Thoracic aorta (tissue), 2 donors: ENCODE data around the gene CD302. TPM values are rescaled to one million over a fixed set of nuclear protein-coding genes. Genes with fewer than 3 reads are reported as not detected.

ENCODE experiments used
- ATAC-seq: fragments of 150-250 bp; one replicate; pipeline ENCODE4 v1.8.0; 2017; ENCODE audit warnings: low read depth; ENCODE audit not compliant: insufficient number of reproducible peaks, low FRiP score
- DNase-seq: peaks from one replicate; pipeline ENCODE4 v3.0.0-alpha.2; 2020; ENCODE audit warnings: low spot score
- H3K27ac ChIP-seq, 2 donors: fragments of 200-600 bp; sonication (generic); 1 replicate in 1 of 2; 2 replicates in 1 of 2; pipeline ENCODE4 v1.5.1; 2016; ENCODE audit warnings: mild to moderate bottlenecking in 2 of 2, moderate library complexity in 2 of 2
- H3K27me3 ChIP-seq: fragments of 200-600 bp; sonication (generic); replicated peaks from 2 replicates; pipeline ENCODE4 v1.6.0; 2016; ENCODE audit warnings: mild to moderate bottlenecking; ENCODE audit not compliant: insufficient read depth
- H3K36me3 ChIP-seq: fragments of 200-600 bp; sonication (generic); one replicate; pipeline ENCODE4 v1.5.1; 2016
- H3K4me1 ChIP-seq, 2 donors: fragments of 200-600 bp; sonication (generic); 1 replicate in 1 of 2; 2 replicates in 1 of 2; pipeline versions ENCODE4 v1.5.1 to v1.6.0; 2016; ENCODE audit warnings: low read depth in 2 of 2, mild to moderate bottlenecking in 1 of 2; ENCODE audit not compliant: control insufficient read depth in 1 of 2
- H3K4me3 ChIP-seq: fragments of 200-600 bp; sonication (generic); 2 replicates; pipeline ENCODE4 v1.5.1; 2016; ENCODE audit warnings: mild to moderate bottlenecking
- H3K9me3 ChIP-seq: fragments of 200-600 bp; sonication (generic); 2 replicates; pipeline ENCODE4 v1.5.1; 2016
- total RNA-seq, 2 donors: library from RNA; depleted of rRNA; stranded (reverse); fragments of >200 nt; gene quantifications; one replicate each; pipeline versions ENCODE4 v1.1.0 to v1.2.3, GENCODE V29; 2016
- TF ChIP-seq, protein P1 (sequence below): fragments of 200-600 bp; sonication (generic); IDR thresholded peaks from one replicate; pipeline ENCODE4 v1.5.1; 2019; ENCODE audit warnings: antibody characterized with exemption

CD302 gene
- total RNA-seq, 2 donors from 2014 or later = 110 to 115 TPM

DNA sequence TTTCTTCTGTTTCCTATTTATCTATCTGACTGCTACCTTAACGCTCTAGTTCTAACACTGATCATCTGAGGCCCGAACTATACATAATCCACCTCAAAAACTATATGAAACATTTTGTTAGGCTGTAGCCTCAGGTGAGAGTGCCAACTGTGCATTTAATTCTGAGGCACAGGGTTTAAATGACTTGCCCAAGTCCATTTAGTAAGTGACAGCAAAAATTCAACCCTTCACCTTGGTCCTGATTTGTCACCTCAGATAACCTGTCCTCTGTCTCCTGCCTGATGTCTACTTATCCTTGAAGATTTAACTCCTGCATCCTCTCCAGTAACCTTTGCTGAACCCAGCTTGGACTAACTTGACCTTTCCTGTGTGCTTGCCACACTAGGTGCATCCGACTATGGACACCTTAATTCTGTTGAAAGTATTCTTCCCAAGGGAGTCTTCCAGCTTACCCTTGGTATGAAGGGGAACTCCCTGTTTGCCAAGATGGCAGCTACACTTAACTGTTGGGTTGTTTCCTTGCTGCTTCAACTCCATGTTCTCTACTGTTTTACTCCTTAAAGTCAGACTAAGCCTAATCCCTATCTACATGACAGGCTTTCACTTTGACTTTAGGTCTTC is 23.5 kb downstream of the CD302 start:
- no peaks in the 10 kb centered on the region for H3K36me3 ChIP-seq
- TF ChIP-seq, protein P1, sequence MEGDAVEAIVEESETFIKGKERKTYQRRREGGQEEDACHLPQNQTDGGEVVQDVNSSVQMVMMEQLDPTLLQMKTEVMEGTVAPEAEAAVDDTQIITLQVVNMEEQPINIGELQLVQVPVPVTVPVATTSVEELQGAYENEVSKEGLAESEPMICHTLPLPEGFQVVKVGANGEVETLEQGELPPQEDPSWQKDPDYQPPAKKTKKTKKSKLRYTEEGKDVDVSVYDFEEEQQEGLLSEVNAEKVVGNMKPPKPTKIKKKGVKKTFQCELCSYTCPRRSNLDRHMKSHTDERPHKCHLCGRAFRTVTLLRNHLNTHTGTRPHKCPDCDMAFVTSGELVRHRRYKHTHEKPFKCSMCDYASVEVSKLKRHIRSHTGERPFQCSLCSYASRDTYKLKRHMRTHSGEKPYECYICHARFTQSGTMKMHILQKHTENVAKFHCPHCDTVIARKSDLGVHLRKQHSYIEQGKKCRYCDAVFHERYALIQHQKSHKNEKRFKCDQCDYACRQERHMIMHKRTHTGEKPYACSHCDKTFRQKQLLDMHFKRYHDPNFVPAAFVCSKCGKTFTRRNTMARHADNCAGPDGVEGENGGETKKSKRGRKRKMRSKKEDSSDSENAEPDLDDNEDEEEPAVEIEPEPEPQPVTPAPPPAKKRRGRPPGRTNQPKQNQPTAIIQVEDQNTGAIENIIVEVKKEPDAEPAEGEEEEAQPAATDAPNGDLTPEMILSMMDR = no peak
- no peak for DNase-seq
- no peaks in the 10 kb centered on the region for H3K27me3 ChIP-seq
- H3K4me1 ChIP-seq = no peaks in the 10 kb centered on the region
- no peaks in the 10 kb centered on the region for H3K9me3 ChIP-seq
- H3K27ac ChIP-seq = no peak overlapping the region
- no peak for ATAC-seq
- H3K4me3 ChIP-seq = no peak overlapping the region

DNA sequence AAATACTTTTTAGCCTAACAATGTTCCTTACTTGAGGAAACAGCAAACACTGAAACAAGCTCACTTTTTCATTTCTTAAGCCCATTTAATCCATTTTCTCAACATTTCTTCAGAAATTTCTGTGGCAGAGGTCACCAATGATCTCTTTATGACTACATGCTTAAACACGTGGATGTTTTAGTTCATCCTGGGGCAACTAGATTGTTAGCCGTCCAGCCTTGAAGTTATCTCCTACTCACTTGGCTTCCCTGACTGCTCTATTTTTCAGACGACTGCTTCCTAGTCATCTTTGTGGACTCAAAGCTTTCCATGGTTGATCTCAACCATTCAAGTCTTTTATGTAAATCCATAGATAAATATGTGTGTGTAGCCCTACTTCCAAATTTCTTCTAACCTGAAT is 24.1 kb downstream of the CD302 start:
- no peaks in the 10 kb centered on the region for H3K4me1 ChIP-seq
- TF ChIP-seq, protein P1 = no peak
- no peak overlapping the region for H3K4me3 ChIP-seq
- no peaks in the 10 kb centered on the region for H3K36me3 ChIP-seq
- no peaks in the 10 kb centered on the region for H3K27me3 ChIP-seq
- H3K27ac ChIP-seq = no peak overlapping the region
- ATAC-seq (no peak), DNase-seq (no peak)
- H3K9me3 ChIP-seq = no peaks in the 10 kb centered on the region

DNA sequence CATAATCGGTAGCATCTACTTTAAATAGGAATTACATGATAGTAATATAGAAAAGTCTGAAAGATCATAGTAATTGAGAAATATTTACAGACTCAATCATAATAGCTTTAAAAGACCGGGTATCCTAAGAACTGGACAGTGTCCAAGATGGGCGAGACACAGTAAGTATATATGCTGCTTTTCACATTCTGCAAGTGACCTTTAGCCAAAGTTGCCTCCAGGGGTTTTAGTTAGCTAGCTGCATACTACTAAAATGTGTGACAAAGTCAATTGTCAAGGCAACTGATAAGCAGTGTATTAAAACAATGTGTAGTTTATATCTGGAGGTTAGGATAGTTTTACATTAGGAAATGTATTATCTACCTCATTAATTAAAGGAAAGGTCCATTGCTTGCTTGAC is 24.6 kb downstream of the CD302 start:
- TF ChIP-seq, protein P1 = no peak
- no peak for ATAC-seq

DNA sequence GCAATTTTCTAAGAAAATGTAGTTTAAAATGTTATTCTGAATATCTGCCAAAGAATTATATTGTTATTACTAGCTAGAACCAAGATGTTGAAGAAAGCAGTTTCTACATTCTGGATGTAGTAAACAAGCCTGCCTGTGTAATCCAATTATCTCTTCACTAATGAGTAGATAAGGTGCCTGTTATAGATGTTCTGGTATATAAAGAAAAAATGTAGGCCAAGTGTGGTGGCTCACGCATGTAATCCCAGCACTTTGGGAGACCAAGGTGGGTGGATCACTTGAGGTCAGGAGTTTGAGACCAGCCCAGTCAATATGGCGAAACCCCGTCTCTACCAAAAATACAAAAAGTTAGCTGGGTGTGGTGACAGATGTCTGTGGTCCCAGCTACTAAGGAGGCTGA is 28.9 kb downstream of the CD302 start:
- DNase-seq (no peak), ATAC-seq (no peak)
- no peaks in the 10 kb centered on the region for H3K36me3 ChIP-seq
- H3K27me3 ChIP-seq = no peaks in the 10 kb centered on the region
- H3K27ac ChIP-seq = no peak overlapping the region
- TF ChIP-seq, protein P1 = no peak
- no peaks in the 10 kb centered on the region for H3K9me3 ChIP-seq
- H3K4me3 ChIP-seq = no peak overlapping the region
- no peaks in the 10 kb centered on the region for H3K4me1 ChIP-seq

More for the DNA sequence above, 24.6 kb downstream of the CD302 start:
- Histone ChIP-seq H3K36me3 (no peaks in the 10 kb centered on the region), H3K27me3 (no peaks in the 10 kb centered on the region), H3K4me1 (no peaks in the 10 kb centered on the region), H3K4me3 (no peak overlapping the region), H3K9me3 (no peaks in the 10 kb centered on the region), H3K27ac (no peak overlapping the region)
- DNase-seq = no peak

DNA sequence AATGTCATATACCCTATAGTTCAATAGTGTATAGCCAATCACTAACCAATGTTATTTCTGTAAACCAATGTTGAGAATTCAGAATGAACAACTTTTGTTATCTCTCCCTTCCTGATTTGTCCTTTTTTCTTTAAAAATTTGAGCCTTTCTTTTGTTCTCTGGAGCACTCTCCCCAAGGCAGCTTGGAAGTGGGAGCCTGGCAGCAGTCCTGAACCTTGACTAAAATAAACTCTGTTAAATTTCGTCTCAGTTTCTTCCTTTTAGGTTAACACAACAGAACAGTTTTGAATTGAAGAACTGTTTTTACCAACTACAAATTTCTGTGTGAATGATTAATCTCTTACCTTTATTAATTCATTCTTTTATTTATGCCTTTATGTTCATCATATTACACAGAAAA is 35.9 kb downstream of the CD302 start:
- H3K36me3 ChIP-seq = no peaks in the 10 kb centered on the region

More for the DNA sequence above, 35.9 kb downstream of the CD302 start:
- H3K27me3 ChIP-seq = no peaks in the 10 kb centered on the region
- H3K4me1 ChIP-seq = peaks cover 13 to 36% of the 10 kb centered on the region in 2 donors
- H3K9me3 ChIP-seq = no peaks in the 10 kb centered on the region
- DNase-seq (no peak), ATAC-seq (no peak)
- no peak overlapping the region for H3K4me3 ChIP-seq
- H3K27ac ChIP-seq = no peak overlapping the region
- TF ChIP-seq, protein P1 = no peak
